K562 (cell line): Measurements from ENCODE around the gene FBXL22.

Experiments
- ETS1 ChIP-seq: conservative IDR thresholded peaks from 2 replicates; pipeline ENCODE4 v1.6.1; 2011; ENCODE audit warnings: low read depth, mild to moderate bottlenecking, low read length; ENCODE audit not compliant: control insufficient read depth
- NFE2L1 ChIP-seq: fragments of 450-650 bp; IDR thresholded peaks from 2 replicates; pipeline ENCODE4 v1.6.1; 2016; ENCODE audit warnings: missing genetic modification characterization, low read depth, mild to moderate bottlenecking, missing compliant biosample characterization, moderate library complexity, borderline replicate concordance
- POLR2AphosphoS5 ChIP-seq: IDR thresholded peaks from 2 replicates; pipeline ENCODE4 v1.6.1; 2011; ENCODE audit warnings: mild to moderate bottlenecking, low read depth, low read length, moderate library complexity; ENCODE audit not compliant: control insufficient read depth, insufficient read depth
- SMAD4 ChIP-seq: fragments of 250-450 bp; sonication (Bioruptor Pico); conservative IDR thresholded peaks from 2 replicates; pipeline ENCODE4 v1.8.0; 2021; ENCODE audit warnings: inconsistent platforms, mild to moderate bottlenecking, moderate library complexity
- SMC3 ChIP-seq: conservative IDR thresholded peaks from 2 replicates; pipeline ENCODE4 v1.6.1; 2011; ENCODE audit warnings: low read depth, low read length, improper control_type of control experiment; ENCODE audit not compliant: insufficient read depth
- ZFP30 ChIP-seq: fragments of 250-450 bp; sonication (Bioruptor Pico); IDR thresholded peaks from 2 replicates; pipeline ENCODE4 v1.8.0; 2022; ENCODE audit warnings: moderate library complexity, mild to moderate bottlenecking, inconsistent platforms, borderline replicate concordance
- ZKSCAN1 ChIP-seq: fragments of 150-350 bp; IDR thresholded peaks from 2 replicates; pipeline ENCODE4 v1.6.1; 2016; ENCODE audit warnings: low read depth, low read length
- ZNF76 ChIP-seq: fragments of 250-450 bp; sonication (Bioruptor Pico); IDR thresholded peaks from 2 replicates; pipeline ENCODE4 v1.4.0; 2020; ENCODE audit warnings: mild to moderate bottlenecking, moderate library complexity, borderline replicate concordance
- TF ChIP-seq, protein P1 (sequence below), 2 experiments: fragments of 450-650 bp; conservative IDR thresholded peaks; 2 replicates each; pipeline ENCODE4 v1.6.1; 2017; ENCODE audit warnings: mild to moderate bottlenecking in 2 of 2, moderate library complexity in 2 of 2
- TF ChIP-seq, protein P2 (sequence below), 3 experiments: IDR thresholded peaks in 2 of 3; conservative IDR thresholded peaks in 1 of 3; 2 replicates each; pipeline ENCODE4 v1.5.1; 2011 to 2012; ENCODE audit warnings: low read length in 3 of 3, mild to moderate bottlenecking in 3 of 3, control low read depth in 2 of 3, improper control_type of control experiment in 1 of 3, inconsistent platforms in 1 of 3, low read depth in 1 of 3, mixed read lengths in 1 of 3, moderate library complexity in 1 of 3; ENCODE audit not compliant: insufficient read depth in 2 of 3

DNA sequence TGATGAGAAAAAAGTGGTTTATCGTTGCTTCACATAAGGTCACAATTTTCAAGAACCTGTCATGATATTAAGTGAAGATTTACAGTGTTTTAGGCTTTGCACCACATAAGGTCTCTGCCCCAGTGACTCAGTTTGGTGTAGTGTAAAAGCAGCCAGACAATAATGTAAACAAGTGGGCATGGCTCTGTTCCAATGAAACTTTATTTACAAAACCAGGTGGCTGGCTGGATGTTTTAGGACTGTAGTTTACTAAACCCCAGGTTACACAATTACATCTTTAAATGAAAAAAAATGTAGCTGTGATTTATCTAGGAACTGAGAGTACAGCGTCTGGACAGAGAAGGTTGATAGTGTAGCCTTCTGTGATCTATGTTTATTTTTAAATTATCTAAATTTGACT is 9.7 kb upstream of the FBXL22 start:
- TF ChIP-seq NFE2L1 (tag): no peak
- TF ChIP-seq, protein P1, sequence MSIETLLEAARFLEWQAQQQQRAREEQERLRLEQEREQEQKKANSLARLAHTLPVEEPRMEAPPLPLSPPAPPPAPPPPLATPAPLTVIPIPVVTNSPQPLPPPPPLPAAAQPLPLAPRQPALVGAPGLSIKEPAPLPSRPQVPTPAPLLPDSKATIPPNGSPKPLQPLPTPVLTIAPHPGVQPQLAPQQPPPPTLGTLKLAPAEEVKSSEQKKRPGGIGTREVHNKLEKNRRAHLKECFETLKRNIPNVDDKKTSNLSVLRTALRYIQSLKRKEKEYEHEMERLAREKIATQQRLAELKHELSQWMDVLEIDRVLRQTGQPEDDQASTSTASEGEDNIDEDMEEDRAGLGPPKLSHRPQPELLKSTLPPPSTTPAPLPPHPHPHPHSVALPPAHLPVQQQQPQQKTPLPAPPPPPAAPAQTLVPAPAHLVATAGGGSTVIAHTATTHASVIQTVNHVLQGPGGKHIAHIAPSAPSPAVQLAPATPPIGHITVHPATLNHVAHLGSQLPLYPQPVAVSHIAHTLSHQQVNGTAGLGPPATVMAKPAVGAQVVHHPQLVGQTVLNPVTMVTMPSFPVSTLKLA (conservative IDR thresholded peaks at IDR 0.05): no peak
- TF ChIP-seq POLR2AphosphoS5: no peak
- TF ChIP-seq SMC3: no peak
- TF ChIP-seq, protein P2, sequence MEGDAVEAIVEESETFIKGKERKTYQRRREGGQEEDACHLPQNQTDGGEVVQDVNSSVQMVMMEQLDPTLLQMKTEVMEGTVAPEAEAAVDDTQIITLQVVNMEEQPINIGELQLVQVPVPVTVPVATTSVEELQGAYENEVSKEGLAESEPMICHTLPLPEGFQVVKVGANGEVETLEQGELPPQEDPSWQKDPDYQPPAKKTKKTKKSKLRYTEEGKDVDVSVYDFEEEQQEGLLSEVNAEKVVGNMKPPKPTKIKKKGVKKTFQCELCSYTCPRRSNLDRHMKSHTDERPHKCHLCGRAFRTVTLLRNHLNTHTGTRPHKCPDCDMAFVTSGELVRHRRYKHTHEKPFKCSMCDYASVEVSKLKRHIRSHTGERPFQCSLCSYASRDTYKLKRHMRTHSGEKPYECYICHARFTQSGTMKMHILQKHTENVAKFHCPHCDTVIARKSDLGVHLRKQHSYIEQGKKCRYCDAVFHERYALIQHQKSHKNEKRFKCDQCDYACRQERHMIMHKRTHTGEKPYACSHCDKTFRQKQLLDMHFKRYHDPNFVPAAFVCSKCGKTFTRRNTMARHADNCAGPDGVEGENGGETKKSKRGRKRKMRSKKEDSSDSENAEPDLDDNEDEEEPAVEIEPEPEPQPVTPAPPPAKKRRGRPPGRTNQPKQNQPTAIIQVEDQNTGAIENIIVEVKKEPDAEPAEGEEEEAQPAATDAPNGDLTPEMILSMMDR (IDR thresholded peaks at IDR 0.05 in 2 of 3, conservative IDR thresholded peaks at IDR 0.05 in 1 of 3; ENCODE audit: insufficient read depth in 2 of 3, low read depth in 1 of 3, low read length in 3 of 3): no peak
- TF ChIP-seq SMAD4: no peak
- TF ChIP-seq ZFP30 (CRISPR knock-in tag): no peak
- no peak for TF ChIP-seq ZNF76
- TF ChIP-seq ZKSCAN1: no peak
- no peak for TF ChIP-seq ETS1
